GM18520 (cell line): ENCODE measurements around the gene SOX1.

Experiments used
- ATAC-seq: cut with Tn5 transposase; IDR thresholded peaks from one replicate; pipeline ENCODE4 v1.9.1; 2021; ENCODE audit not compliant: unreplicated experiment

SOX1 gene

DNA sequence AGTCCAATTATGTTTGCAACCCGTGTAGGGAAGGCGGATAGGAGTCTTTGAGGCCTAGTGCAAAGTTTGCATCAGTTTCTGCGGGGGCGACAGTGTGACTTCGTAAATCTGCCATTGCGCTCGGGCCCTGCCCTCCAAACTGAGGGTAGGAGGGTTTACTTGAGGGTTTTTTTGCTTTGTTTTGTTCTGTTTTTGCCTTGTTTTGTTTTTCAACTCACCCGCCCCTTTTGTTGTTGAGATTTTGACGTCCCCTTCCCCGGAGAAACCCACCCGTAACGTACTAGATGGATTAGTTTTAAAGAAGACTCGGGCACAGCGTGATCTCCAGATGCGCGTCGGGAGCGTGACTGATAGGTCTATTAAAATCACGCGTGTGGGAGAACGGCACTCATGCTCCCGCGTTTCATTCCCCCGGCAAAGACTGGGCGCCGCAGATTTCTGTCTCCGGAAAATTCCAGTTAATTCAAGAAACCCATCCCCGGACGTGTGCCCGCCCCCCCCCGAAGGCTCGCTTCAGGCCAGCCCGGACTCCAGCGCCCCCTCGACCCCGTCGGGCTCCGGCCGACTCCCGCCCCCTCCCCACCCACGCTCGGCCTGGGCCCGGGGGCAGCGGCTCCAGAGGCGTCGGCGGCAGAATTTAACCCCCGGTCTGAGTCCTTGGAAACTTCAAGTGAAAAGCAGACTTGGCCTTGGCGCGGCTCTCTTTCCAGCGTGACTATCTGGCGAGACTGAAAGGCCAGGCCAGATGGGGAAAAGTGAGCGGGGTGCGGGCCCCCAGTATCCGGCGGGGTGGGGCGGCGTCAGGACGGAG, 5.0 kb downstream of the SOX1 start:
- ATAC-seq, result no peak

DNA sequence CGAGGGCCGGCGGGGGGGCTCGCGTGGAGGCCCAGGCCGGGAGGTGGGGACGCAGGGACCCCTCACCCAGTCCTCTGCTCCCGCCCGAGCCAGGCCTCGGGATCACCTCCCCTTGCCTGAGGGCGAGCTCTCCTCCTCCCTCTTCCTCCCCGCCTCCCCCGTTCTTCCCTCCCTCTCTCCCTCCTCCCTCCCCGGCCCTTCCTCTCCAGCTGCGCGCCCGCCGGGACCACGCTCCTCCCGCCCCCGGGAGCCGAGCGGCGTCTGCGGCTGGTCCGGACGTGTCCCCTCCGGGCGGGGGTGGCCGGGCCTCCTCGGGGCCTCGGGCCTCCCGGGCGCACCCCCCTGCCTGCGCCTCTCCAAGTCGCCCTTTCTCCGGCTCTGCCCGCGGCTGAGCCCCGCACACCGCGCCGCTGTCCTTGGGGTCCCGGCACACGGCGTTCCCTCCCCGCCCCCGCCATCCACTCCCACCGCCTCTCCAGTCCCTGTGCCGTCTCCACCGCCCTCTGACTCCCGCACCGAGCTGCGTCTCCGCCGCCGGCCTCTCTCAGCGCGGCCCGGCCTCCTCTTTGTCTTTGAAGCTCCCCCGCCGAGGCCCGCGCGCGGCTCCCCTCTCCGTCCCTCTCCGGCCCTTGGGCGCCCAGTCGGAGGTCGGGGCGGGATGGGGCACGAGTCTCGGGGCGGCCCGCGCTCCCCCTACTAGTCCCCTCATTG, 5.7 kb downstream of the SOX1 start:
- ATAC-seq, result no peak

DNA sequence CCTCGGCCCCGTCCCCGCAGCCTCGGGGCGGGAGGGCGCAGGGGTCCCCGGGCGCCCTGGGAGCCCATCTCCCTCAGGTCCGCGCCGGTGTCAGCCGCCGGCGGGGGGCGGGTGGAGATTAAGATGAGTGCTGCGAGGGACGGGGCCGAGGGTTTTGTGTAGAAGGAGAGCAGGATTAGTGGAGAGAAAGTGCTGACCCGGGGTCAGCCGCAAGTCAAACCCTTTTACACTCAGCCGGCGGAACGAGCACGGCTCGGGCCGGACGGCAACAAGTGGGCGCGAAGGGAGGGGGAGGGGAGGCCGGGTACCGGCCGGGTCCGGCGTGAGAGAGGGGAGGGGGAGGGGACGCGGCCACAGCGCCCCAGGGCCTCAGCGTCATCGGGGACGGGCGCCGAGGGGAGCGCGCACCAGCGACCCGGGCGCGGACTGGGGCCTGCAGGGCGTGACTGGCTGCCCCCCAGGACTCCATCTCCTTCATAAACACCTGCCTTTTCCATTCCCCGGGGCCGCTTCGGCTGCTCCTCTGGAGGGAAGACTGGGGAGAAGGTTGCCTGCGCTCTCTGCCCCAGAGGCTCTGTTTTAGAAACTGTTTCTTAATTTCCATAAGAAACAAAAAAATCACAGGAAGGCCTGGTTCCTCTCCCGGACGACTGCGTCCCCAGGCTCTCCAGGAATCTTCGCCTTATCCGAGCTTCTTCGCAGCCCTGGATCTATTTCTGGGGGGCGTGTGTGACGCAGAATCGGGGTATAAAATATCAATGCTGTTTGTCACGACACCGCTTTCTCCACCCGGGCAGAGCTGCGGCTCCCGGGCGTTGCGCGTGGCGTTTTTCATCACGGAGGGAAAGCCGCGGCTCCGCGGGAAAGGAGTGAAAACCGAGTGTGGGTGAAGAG, 6.5 kb downstream of the SOX1 start:
- ATAC-seq, result no peak

DNA sequence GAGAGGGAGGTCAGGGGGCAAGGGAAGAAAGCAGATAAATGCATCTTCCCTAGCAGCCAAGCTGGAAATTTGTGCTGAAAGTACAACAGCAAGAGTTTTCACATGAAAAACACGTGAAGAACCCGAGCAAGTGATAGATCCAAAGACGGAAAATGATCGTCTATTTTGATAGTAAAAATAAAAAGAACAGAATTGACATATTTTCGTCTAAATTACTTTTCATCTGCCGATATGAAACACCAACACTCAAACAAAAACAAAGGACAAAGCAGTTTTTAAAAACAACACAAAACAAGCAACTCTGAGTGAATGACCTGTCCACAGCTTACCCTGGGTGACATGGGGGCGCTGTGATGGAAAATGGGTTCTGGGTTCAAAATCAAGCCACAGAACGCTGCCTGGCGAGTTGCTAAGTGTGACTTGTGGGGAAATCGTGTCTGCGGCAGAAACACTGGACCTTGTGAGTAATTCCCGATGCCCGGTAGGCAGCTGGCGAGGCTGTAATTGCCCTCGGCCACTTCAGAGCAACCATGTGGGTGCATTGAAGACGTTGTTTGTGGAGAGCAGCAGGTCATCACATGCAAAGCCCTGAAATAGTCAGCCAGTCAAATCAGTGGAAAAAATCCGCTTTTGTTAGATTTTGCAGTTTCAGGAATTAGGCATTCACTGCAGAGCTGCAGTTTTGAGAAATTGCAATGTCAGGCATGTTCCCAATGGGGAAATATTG, 7.4 kb downstream of the SOX1 start:
- no peak for ATAC-seq

DNA sequence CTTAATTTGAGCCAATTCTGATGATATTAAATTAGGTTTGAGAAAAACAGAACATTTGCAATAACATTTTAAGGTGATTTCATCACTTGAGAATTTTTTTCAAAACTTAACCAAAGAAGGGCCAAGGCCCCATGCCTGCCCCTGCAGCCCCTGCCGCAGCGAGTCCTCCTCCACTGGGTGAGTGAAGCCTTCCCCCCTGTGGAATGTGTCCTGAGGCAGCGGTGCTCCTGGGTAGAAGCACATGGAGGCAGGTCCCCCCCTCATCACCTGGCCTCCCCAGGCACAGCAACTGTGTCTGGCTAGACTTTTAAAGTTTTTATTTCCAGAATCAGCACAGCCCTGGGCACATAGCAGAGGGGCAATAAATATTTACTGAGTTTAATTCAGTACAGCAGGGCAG, 10.8 kb downstream of the SOX1 start:
- no peak for ATAC-seq

DNA sequence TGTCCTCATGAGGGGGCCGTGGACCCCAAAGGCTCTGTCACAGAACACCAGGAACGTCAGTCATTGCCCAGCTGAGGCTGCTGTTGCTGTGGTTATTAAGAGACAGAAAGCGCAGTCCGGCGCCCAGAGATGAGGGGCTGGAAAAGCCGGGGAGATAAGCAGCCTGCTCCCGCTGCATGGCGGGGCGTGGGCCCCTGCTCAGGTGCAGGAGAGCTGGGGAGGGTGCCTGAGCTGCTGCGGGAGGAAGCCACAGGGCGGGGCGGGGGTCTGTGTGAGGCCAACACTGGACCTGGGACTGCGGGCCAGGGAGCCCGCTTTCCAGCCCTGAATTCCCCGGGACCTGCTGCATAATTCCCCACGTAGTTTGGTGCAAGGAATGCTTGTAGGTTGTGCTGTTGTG, 11.3 kb downstream of the SOX1 start:
- ATAC-seq, result no peak

DNA sequence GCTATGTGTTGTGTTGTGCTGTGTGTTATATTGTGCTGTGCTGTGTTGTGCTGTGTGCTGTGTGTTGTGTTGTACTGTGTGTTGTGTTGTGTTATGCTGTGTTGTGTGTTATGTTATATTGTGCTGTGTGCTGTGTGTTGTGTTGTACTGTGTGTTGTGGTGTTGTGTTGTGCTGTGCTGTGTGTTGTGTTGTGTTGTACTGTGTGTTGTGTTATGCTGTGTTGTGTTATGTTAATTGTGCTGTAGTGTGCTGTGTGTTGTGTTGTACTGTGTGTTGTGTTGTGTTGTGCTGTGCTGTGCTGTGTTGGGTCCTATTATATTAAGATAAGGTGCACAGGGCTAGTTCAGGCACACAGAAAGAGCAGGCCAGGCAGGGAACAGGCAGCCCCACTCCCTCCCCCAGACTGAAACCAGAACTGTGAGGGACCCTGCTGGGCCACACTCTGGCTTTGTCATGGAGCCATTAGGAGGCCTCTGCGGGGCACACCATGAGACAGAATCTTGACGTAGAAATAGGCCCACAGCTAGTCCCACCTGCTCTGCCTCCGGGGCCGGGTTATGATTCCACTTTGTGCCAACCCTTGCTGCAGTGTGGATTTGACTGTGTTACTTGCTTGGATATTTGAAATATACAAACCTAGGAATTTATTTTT, 12.1 kb downstream of the SOX1 start:
- ATAC-seq, result no peak

DNA sequence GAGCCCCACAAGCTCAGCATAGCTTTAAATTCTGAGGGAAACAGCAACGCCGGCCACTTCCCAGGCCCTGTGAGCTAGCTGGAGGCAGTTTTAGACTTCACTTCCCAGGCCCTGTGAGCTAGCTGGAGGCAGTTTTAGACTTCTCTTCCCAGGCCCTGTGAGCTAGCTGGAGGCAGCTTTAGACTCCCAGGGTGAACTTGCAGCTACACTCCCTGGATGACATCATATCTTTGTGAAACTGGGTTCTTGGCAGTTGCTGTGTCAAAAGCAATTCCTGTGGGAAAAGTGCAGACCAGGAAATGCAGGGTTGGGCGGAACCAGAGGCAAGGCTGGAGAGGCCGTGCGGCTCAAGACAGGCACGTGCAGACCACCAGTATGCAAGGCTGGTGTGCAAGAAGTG, 12.7 kb downstream of the SOX1 start:
- ATAC-seq, result no peak

DNA sequence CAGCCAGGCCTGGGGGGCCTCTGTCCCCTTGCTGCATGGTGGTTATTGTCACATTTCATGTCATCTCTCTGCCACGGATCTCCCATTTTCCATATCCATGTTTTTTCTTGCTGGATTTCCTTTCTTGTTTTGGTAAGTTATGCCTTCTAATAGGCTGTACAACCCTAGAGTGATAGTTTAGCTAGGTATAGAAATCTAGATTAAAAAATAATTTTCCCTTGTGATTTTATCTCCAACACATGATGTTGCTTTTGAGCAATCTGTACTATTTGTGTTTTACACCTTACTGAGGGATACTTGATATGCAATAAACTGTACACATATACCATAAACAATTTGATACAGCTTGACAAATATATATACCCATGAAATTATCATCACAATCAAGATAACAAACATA, 17.0 kb downstream of the SOX1 start:
- no peak for ATAC-seq

DNA sequence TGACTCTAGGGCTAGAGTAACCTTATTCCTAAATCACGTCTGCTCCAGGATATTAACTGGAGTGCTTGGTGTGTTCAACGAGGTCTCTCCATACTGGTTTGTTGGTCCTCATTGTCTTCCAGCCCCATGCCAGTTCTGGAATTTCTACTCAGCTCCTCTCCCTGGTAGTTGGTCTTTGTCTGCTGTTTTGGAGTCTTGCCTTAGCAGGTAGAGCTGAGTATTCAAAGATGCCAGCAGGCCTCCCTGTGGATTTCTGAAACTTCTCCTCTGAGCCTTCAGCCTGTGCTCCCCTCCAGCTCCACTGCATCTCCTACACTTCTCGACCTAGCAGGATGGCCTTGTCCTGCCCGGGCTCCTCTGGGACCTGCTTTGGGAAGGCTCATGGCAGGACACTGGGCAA, 25.5 kb downstream of the SOX1 start:
- no peak for ATAC-seq

DNA sequence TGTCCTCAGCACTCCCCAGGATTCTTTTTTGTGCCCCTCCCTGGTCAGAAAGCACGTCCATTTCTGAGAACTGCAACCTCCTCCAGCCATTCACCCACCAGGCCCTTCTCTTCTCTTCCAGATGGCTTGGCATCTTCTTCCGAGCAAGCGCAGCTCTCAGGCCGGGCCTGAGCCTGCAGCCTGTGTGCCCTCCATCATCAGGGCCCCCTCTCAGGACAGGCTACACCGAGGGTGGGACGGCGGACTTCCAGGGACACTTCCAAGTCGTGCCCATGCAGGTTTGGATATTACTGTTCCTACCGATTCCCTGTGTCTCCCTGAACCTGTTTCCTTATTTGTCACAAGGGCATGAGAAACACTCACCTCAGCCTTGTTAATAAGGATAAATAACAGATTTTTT, 28.4 kb downstream of the SOX1 start:
- no peak for ATAC-seq

DNA sequence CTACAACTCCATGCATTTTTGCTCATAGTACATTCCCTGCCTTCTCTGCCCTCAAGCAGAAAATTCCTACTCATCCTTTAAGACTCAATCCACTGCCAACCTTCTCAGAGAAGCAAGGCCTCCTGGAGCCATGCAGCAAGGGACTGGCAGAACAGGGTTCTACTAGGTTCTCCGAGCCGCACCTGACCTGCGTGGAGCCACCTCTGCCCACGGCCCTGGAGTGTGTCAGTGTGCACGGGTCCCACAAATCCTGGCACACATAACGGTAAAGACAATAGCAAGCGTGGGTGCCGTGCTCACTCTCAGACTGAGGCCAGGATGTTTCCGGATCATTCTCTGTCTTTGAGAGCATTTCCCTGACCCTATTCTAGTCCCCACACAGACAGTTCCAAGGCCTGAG, 30.0 kb downstream of the SOX1 start:
- no peak for ATAC-seq

DNA sequence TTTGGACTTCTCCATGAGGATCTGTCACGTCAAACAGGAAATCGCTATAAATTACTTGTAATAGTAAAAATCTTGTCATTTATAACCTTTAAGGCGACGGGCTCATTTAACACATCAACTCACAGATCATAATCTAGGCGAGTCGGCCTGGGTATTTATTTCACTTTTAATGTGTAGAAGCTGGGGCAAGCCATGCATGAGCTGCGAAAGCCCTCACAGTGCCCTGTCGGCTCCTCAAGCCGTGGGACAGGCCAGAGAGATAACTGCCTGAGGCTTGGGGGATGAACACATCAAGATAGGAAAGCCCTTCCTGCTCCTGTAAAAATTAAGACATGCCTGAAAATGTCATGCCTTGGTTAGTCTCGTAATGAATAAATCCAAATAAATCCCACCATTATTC, 30.8 kb downstream of the SOX1 start:
- no peak for ATAC-seq

DNA sequence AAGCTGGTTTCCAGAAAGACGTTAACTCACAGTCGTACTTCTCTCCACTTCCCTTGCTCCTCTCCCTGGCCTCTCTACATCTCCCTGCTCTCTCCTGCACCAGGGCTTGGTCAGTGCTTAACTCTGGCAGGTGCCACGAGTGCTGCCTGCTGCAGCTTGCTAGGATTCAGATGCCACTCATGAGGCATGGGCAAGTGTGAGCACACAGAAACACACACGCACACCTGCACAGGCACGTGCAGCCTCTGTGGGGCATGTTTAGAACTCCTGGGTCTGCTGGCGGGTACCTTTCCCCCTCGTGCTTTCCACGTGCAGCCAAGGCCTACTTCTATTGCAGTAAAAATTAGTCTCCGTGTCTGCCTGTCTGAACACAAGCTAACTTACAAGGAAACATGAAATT, 31.8 kb downstream of the SOX1 start:
- no peak for ATAC-seq

DNA sequence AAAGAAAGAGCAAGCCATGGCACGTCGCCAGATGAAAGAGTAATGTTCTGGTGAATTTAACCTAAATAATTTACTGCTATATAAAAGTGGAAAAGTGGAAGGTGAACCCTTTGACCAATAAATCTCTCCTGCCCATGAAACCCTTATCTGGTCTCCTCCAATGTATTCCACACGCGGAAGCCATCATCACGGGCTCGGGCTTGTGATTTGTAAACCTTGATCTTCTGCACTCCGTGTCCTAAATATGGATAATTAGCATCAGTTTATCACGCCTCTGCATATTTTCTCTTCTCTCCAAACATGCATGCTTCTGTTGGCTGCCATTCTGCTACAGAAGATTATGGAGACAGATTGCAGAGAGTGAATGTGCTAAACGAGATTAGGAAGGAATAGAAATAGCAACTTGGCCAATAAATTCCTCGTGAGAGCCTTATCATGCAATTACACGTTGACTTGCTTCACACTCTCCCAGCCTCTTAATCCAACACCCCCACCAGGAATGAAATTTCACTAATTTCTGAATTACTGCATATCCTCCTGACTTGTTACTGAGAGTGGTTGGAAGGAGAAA, 34.5 kb downstream of the SOX1 start:
- ATAC-seq, result no peak

DNA sequence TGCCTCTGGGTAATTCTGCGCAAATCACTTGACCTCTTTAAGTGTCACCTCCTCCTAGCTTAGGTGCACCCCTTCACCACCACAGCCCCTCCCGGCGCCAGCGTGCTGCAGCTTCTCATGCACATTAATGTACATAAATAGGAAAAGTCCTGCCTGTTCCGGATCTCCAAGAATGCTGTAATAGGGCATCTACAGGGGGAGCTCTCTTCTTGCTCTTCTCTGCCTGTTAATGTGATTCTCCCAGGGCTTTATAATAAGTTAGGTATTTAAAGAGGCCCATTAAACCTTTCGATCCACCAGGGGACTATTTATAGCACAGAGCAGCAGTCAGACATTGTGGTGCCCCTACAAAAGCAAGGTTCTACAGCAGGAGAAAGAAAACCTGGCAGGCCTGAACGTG, 35.3 kb downstream of the SOX1 start:
- no peak for ATAC-seq

DNA sequence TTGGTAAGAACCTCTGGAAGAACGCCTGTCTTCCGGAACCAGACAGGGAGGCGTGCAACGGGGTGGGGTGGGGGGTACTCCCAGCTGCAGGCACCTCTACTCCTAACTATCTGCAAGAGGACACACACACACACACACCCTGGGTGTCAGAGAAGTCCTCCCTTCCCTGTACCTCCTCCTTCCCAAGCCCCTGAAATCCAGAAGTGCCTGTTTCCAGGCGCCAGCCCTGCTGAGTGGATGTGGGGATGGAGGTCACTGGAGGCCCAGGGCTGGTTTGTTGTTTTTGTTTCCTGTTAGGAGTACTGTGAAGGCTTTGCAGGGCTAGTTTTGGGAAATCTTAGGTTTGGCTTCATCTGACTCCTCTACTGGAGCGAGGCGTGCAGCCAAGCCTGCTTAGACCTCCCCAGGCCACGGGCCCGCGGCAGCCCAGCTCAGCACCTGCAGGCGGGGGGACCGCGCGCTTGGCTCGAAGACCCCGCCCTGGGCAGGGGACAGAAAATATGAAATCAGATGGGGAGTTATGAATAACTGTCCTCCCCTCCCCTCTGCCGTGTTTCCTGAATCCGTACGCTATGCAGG, 36.4 kb downstream of the SOX1 start:
- no peak for ATAC-seq

DNA sequence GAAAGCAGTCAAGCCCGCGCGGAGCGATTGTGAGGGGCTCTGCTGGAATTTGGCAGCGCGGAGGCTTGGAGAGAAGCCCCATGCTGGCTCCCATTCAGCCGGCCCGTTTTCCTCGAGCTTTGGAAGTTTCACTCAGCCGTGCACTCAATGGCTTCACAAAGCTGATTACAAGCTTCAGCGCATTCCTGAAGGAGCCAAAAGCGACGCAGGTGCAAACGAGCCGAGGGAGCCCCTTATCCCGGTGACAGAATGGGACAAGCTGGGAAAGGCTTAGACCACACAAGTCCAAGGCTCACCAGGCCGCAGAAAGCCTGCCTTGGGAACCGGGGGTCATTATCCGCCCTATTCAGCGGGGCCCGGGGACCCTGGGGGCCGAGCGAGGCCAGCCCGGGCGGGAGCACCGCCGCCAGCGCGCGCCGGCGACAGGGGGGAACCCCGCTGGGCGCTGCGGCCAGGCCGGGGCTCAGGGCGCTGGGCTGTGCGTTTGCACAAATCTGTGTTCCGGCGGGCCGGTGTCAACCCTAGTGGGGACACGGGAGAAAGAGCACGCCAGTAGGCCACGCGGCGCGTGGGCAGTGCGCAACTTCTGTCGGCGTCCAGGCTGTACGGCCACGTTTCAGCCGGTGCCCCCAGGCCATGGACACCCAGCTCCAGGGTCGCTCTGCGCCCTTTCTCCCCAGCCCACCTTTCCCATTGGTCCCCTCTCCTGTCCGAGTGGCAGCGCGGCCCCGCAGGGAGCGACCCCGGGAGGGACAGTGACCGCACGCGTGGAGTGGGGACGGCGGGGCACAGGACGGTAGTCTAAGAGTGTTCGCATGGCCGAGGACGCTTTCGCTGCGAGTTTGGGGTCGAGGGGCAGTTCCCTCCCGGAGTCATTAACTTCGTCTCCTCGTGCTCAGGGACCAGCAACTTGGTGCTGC, 37.3 kb downstream of the SOX1 start:
- ATAC-seq, result no peak

DNA sequence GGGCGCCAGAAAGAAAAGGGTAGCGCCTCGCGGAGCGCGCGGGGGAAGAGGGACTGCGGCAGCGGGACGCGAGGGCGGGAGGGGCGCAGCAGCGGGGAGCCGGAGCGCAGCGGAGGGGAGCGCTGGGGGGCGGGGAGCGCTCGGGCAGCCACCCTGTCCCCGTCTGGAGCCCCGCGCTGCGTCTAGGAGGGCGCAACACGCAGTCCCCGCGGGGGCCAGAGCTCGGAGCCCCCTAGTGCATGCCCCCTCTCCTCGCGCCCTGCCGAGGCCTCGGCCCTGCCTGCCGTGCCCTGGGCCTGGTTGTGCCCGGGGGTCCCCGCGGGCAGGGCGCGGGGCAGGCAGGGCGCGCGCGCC, 37.9 kb downstream of the SOX1 start:
- no peak for ATAC-seq
